Tibial nerve (tissue), 4 donors: ENCODE data around the gene ECHS1. TPM values are rescaled to one million over a fixed set of nuclear protein-coding genes. Genes with fewer than 3 reads are reported as not detected.
A peak's percentile ranks its signal among the peaks of the same experiment; 100 is the strongest.

Experiments used
- DNase-seq, 2 donors: peaks; one replicate each; pipeline ENCODE4 v3.0.0-alpha.2; 2019; ENCODE audit warnings: low spot score in 2 of 2
- H3K27ac ChIP-seq, 4 donors: fragments of 200-600 bp; sonication (generic) in 3 of 4; one replicate each; pipeline ENCODE4 v1.5.1; 2017 to 2019; ENCODE audit warnings: mild to moderate bottlenecking in 1 of 4
- H3K27me3 ChIP-seq, 2 donors: fragments of 200-600 bp; sonication (generic) in 1 of 2; one replicate each; pipeline versions ENCODE4 v1.5.1 to v1.6.0; 2017 to 2019
- H3K36me3 ChIP-seq, 3 donors: fragments of 200-600 bp; sonication (generic); one replicate each; pipeline ENCODE4 v1.5.1; 2018 to 2019
- H3K4me1 ChIP-seq, 4 donors: fragments of 200-600 bp; sonication (generic) in 3 of 4; one replicate each; pipeline ENCODE4 v1.5.1; 2017 to 2019
- H3K4me3 ChIP-seq, 4 donors: fragments of 200-600 bp; sonication (generic) in 3 of 4; one replicate each; pipeline ENCODE4 v1.5.1; 2017 to 2019; ENCODE audit warnings: mild to moderate bottlenecking in 1 of 4, moderate library complexity in 1 of 4
- H3K9me3 ChIP-seq, 4 donors: fragments of 200-600 bp; sonication (generic) in 3 of 4; one replicate each; pipeline ENCODE4 v1.5.1; 2017 to 2019
- CTCF ChIP-seq, 5 experiments: fragments of 200-600 bp in 3 of 5; fragments of 450-650 bp in 2 of 5; sonication (generic) in 3 of 5; IDR thresholded peaks; one replicate each; pipeline ENCODE4 v1.5.1; 2016 to 2019; ENCODE audit warnings: antibody characterized with exemption in 5 of 5, mild to moderate bottlenecking in 3 of 5, moderate library complexity in 2 of 5
- EP300 ChIP-seq, 2 donors: sonication (generic); formaldehyde crosslinking; IDR thresholded peaks; one replicate each; pipeline ENCODE4 v1.6.1; 2017; ENCODE audit warnings: antibody characterized with exemption in 2 of 2, mild to moderate bottlenecking in 1 of 2
- POLR2A ChIP-seq, 2 donors: fragments of 450-650 bp; IDR thresholded peaks; one replicate each; pipeline ENCODE4 v1.6.1; 2017; ENCODE audit warnings: antibody characterized with exemption in 2 of 2, mild to moderate bottlenecking in 2 of 2, moderate library complexity in 2 of 2
- WGBS, 2 donors: methylation state at CpG; one replicate each; pipeline ENCODE4 v1.1.5; 2018; 5-methylcytosine and 5-hydroxymethylcytosine counted together
- total RNA-seq, 4 donors: library from RNA; depleted of rRNA; stranded (reverse); fragments of >200 nt; gene quantifications; one replicate each; pipeline ENCODE4 v1.1.0, GENCODE V29; 2016

ECHS1 gene
- total RNA-seq = 100 to 1,000 TPM in 1 of 4 donors, 10 to 100 TPM in 3; 70.5 to 104 (median 76.4) TPM

- Histone ChIP-seq H3K27ac (peak within 1 kb of the TSS; percentile 71 to 95 (median 84)), H3K4me1 (peaks cover 0 to 54% (median 18%) of the 10 kb centered on the region in 4 donors), H3K27me3 (no peaks in the 10 kb centered on the region), H3K9me3 (no peaks in the 10 kb centered on the region), H3K4me3 (peak within 1 kb of the TSS; percentile 61 to 93 (median 84)), H3K36me3 (peaks cover 0 to 32% (median 5%) of the 10 kb centered on the region in 3 donors)
- TF ChIP-seq CTCF (IDR thresholded peaks at IDR 0.05) = peak in 1 of 5 experiments; percentile 23
- TF ChIP-seq EP300 (IDR thresholded peaks at IDR 0.05) = peak; percentile 13 to 72
- peak; percentile 46 to 64 for TF ChIP-seq POLR2A (IDR thresholded peaks at IDR 0.05)
- peak; percentile 91 to 94 for DNase-seq
- 1 to 3% methylated on average over 27 to 48 of the region's 89 CpGs for WGBS, 2 donors
Measured at GRCh38 chr10:133373174-133374090, at the start of gene ECHS1. Gene ECHS1 (minus strand): TSS chr10:133373354. CDS start chr10:133373333, 21 bp downstream.

DNA sequence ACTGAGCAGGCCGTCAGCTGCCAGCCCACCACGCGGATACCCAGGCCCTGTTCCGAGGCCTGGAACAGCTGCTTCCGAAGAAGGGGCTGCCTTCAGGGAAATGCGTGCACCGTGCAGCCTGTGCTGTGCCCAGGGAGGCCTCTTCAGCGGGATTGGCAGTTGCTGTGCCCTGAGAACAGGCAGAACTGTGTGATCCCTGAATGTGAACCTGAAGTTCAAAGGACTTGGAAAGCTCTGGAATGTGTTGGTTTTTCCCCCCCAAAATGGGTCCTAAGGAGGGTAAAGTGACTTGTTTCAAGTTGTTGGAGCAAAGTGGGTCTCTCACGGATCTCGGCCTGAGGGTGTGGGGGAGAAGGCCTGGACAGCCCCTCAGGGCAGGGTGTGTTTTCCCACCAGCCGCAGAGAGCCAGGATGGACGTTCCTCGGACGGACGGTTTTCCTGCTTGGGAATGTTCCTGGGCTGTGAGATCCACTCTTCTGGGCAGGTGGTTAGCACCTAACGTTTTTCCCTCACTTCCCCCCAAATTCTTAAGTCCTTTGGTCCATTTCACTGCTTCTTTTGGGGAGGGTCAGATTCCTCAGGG, 49.2 kb upstream of the ECHS1 start:
- H3K4me3 ChIP-seq = no peak overlapping the region
- no peak for DNase-seq
- H3K27me3 ChIP-seq = peaks cover 0 to 12% of the 10 kb centered on the region in 2 donors
- TF ChIP-seq POLR2A (IDR thresholded peaks at IDR 0.05) (no peak), CTCF (IDR thresholded peaks at IDR 0.05) (no peak), EP300 (IDR thresholded peaks at IDR 0.05) (no peak)
- no peak overlapping the region for H3K27ac ChIP-seq
- H3K9me3 ChIP-seq = no peaks in the 10 kb centered on the region
- 70 to 78% methylated on average over 14 of the region's 16 CpGs for WGBS, 2 donors
- H3K4me1 ChIP-seq = peaks cover 0 to 13% (median 0%) of the 10 kb centered on the region in 4 donors
- H3K36me3 ChIP-seq = peaks cover 0 to 42% (median 0%) of the 10 kb centered on the region in 3 donors

DNA sequence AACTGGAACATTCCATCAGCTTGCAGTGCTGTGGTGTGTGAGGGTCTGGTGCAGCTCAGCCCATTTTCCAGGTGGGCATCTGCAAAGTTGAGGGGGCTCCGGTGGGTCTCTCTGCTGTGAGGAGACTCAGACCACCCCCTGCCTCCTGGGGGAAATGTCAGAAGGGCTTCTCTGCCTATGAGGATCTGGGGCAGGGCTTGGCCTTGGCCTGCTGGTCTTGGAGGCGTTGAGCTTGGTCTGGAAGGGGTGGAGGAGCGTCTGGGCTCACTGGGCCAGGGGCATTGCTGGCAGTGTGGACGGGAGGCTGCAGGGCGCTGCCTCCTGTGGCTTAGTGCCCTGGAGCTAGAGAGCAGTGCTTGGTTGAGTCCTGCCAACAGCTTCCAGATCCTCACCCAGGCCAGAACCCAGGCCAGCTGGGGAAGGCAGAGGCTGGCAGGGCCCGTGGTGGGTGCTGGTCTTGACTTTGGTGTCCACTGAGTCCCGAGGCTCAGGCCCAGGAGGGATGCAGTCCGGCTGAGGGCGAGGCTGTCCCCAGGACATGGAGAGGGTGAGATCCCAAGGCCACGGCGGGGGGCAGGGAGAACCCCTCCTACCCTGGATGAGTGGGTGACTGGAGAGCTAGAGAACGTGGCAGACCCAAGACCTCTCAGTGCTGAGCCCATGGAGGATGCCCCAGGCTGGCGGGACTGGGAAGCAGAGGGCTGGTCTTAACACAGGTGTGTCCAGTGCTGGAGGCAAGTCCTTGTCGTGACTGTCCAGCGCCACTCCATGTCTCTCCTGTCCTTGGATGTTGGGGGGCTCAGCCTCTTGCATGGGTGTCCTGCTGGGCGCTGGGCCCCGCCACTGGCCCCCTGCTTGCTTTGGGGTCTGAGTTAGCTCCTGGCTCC, 48.4 kb upstream of the ECHS1 start:
- Histone ChIP-seq H3K27me3 (peaks cover 0 to 12% of the 10 kb centered on the region in 2 donors), H3K36me3 (peaks cover 0 to 42% (median 0%) of the 10 kb centered on the region in 3 donors), H3K4me1 (peaks cover 0 to 13% (median 0%) of the 10 kb centered on the region in 4 donors), H3K4me3 (no peak overlapping the region), H3K9me3 (no peaks in the 10 kb centered on the region), H3K27ac (no peak overlapping the region)
- TF ChIP-seq CTCF (IDR thresholded peaks at IDR 0.05) (no peak), EP300 (IDR thresholded peaks at IDR 0.05) (no peak), POLR2A (IDR thresholded peaks at IDR 0.05) (no peak)
- WGBS, 2 donors = 80 to 88% methylated on average over 15 of the region's 17 CpGs
- no peak for DNase-seq

DNA sequence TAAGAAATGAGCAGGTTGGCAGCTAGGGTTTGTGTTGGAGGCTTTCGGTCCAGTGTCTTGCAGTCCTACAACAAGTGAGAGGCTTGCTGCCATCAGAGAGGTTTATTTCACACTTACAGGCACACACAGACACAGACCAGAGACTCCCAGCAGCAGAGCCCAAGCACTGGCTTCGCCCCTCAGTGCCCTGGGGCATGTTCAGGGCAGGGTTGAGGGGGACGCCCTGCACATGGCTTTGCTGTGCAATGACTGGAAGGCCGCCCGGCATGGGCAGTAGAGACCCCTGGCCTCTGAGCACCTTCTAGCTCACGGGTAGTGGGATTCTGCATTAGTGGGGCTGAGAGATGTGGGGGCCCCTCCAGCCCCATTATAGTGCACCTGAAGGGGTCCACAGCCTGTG, 47.4 kb upstream of the ECHS1 start:
- no peak for DNase-seq
- no peak for TF ChIP-seq EP300 (IDR thresholded peaks at IDR 0.05)
- no peak for TF ChIP-seq POLR2A (IDR thresholded peaks at IDR 0.05)
- TF ChIP-seq CTCF (IDR thresholded peaks at IDR 0.05) = no peak
- WGBS, 2 donors = 79 to 84% methylated on average over 6 of the region's 6 CpGs
- H3K9me3 ChIP-seq = no peaks in the 10 kb centered on the region
- H3K4me1 ChIP-seq = peaks cover 0 to 13% (median 0%) of the 10 kb centered on the region in 4 donors
- no peak overlapping the region for H3K27ac ChIP-seq
- H3K27me3 ChIP-seq = peaks cover 0 to 12% of the 10 kb centered on the region in 2 donors
- H3K36me3 ChIP-seq = peaks cover 0 to 49% (median 0%) of the 10 kb centered on the region in 3 donors
- H3K4me3 ChIP-seq = no peak overlapping the region
